ENCODE measurements around the gene CD6.

DNA sequence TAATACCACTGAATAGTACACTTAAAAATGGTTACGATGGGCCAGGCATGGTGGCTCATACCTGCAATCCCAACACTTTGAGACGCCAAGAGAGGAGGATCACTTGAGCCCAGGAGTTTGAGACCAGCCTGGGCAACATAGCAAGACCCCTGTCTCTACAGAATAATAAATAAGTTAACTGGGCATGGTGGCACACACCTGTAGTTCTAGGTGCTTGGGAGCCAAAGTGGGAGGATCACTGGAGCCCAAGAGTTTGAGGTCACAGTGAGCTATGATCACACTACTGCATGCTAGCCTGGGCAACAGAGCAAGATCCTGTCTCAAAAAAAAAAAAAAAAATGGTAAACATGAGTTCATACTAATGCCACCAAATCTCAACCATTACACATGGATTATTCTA lies 61.3 kb downstream of the CD6 start:
- TF ChIP-seq CTCF (IDR thresholded peaks at IDR 0.05) (no peak), POLR2A (IDR thresholded peaks at IDR 0.05) (no peak)
